Coronary artery (tissue), 2 donors: ENCODE results near the gene MFSD1.

ENCODE experiments used
- DNase-seq: peaks from one replicate; pipeline ENCODE4 v3.0.0-alpha.2; 2017; ENCODE audit warnings: low spot score
- H3K27ac ChIP-seq, 2 donors: fragments of 200-600 bp; sonication (generic); one replicate each; pipeline ENCODE4 v1.5.1; 2016 to 2019
- H3K4me3 ChIP-seq: fragments of 200-600 bp; sonication (generic); 2 replicates; pipeline ENCODE4 v1.5.1; 2016; ENCODE audit warnings: mild to moderate bottlenecking, moderate library complexity
- TF ChIP-seq, protein P1 (sequence below): fragments of 200-600 bp; sonication (generic); IDR thresholded peaks from one replicate; pipeline ENCODE4 v1.5.1; 2019; ENCODE audit warnings: antibody characterized with exemption

MFSD1 gene

DNA sequence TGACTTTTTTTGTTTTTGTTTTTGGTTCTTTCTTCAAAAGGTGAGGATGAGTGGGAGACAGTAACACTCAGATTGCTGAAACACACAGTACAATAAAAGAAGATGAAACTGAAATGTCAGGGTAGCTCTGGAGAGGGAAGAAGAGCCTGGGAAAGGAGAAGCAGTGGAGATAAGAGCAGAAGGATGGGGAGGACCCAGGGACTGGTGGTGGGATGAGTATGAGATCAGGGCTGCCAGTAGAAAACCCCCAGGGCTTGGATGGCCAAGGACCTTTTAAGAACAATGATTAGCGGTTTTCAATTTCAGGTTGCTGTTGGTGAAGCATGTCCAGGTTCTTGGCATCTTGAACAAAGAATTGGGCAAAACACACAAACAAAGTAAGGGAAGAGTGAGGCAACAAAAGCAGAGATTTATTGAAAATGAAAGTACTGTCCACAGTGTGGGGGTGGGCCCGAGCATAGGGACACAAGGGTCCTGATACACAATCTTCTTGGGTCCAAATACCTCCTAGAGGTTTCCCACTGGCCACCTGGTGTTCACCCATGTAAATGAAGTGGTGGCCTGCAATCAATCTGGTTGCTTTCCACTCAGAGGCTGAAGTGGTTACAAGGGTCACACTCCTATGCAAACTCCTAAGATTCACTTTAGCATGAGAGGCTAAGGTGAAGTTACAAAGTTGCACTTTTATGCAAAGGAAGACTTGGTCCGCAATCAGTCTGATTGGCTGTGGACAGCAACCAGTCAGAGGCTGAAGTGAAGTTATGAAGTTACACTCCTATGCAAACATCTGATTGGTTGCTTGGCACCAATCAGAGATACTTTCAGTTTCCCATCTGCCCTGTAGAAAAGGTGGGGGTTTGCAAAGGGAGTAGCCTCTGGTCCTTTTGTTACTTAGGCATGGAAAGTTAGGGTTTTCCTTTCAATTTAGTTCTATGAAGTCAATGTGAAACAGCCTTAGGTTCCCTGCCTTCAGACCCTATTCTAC is 26.1 kb upstream of the MFSD1 start:
- no peak overlapping the region for H3K4me3 ChIP-seq
- TF ChIP-seq, protein P1, sequence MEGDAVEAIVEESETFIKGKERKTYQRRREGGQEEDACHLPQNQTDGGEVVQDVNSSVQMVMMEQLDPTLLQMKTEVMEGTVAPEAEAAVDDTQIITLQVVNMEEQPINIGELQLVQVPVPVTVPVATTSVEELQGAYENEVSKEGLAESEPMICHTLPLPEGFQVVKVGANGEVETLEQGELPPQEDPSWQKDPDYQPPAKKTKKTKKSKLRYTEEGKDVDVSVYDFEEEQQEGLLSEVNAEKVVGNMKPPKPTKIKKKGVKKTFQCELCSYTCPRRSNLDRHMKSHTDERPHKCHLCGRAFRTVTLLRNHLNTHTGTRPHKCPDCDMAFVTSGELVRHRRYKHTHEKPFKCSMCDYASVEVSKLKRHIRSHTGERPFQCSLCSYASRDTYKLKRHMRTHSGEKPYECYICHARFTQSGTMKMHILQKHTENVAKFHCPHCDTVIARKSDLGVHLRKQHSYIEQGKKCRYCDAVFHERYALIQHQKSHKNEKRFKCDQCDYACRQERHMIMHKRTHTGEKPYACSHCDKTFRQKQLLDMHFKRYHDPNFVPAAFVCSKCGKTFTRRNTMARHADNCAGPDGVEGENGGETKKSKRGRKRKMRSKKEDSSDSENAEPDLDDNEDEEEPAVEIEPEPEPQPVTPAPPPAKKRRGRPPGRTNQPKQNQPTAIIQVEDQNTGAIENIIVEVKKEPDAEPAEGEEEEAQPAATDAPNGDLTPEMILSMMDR: no peak
- DNase-seq: no peak
- peak overlapping the region in 1 of 2 donors; percentile 16 for H3K27ac ChIP-seq

DNA sequence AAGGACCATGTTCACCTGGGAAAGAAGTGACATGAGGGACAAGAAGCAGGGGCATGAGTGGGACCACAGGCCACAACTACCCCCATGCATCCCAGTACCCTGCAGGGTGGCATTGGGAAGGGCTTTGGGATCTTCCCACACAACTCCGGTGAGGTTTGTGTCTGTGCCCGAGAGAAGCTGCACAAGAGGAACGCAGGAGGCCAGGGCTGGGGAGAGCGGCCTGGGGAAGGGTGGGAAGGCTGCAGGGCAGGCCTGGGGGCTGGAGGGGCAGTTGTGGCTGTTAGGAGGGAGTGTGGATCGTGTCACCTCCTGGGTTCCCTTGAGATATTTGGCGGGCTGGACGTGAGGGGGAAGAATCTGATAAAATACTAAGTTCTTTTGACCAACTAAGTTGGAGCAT is 25.3 kb upstream of the MFSD1 start:
- TF ChIP-seq, protein P1: no peak
- Histone ChIP-seq H3K4me3 (no peak overlapping the region), H3K27ac (peak overlapping the region in 1 of 2 donors; percentile 16)
- no peak for DNase-seq

DNA sequence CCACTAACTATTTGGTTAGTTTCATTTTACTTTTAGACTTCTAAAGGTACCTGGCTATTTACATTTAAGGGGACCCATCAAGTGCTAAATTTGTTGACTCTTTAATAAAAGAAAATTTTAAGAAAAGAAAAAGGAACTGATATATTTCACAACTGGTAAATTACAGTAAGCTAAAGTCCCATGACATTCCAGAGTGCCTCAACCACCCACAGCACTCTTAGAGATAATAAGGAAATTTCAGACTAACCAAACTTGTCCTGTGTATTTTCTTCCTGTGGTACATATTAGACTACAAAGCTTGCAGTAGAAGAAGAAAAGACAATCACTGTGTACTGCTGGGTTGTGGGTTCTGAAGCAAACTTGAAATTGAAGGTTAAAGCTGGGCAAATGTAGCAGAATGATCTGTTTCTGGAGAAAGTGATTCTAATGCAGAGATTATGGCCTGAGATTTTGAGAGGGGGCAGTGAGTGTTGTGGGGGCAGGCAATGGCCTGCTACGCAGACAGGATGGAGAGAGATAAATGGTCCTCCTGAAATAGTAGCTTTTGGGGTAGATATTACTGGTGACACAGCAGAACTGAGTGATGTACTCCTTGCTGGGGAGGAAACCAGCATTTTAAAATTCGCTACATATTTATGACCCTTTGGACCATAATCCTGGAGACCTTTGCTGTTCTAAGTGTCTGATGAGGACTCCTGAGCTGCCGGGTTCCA is 24.5 kb upstream of the MFSD1 start:
- no peak for DNase-seq
- Histone ChIP-seq H3K4me3 (no peak overlapping the region), H3K27ac (peak overlapping the region in 1 of 2 donors; percentile 43)
- TF ChIP-seq, protein P1: no peak

DNA sequence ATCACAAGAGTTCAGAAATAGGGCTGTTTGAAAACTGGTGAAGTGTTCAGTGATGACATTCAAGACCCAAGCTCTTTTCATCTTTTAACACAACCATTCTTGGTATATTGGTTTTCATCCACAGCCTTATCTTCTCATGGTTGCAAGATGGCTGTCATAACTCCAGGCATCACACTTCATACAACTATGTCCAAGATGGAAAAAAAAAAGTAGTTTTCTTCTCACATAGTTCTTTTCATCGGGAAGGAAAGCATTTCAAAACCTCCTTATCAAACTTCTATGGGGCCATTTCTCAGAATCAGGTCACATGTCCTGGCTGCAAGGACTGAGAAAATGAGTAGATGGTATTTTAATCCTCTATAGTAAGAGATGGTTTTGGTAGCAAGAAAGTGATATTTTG is 21.1 kb upstream of the MFSD1 start:
- no peak for DNase-seq
- H3K27ac ChIP-seq: no peak overlapping the region
- TF ChIP-seq, protein P1: no peak
- no peak overlapping the region for H3K4me3 ChIP-seq

DNA sequence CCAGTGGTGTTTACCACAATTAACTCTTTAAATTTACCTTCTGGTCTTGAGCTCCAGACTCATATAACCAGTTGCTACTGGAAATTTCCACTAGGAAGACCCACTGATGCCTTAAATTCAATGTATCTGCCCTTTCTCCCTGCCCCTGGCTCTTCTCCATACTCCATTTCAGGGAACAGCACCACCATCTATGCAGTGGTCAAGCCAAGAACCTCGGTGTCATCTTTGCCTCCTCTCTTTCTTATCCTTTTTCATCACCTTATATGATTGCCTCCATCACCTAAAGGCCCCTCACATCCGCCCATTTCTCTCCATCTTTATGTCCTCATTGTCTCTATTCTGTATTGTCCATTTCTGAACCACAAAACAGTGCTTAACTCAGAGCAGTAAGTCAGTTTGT is 20.7 kb upstream of the MFSD1 start:
- DNase-seq: no peak
- H3K27ac ChIP-seq: no peak overlapping the region
- H3K4me3 ChIP-seq: no peak overlapping the region
- TF ChIP-seq, protein P1: no peak

DNA sequence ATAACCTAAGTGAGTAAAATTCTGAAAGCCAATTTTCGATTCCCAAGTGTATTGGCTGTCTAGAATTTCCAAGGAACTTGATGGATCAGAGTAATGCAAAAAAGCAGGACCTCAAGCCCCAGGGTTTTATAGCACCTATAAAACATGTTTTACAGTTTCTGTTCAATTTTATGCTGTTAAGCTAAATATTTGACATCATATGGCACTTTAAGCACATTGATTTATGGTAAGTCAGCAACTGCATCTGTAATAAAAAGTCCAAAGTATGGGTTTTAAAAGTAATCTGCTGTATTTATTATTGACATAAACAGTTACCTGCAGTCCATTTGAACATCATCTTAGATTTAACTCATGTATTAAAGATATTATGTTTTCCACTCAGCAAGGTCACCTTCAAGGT is 20.0 kb upstream of the MFSD1 start:
- DNase-seq: no peak
- Histone ChIP-seq H3K27ac (no peak overlapping the region), H3K4me3 (no peak overlapping the region)
- TF ChIP-seq, protein P1: no peak
